Measurements from ENCODE around the gene TBC1D10A.

DNA sequence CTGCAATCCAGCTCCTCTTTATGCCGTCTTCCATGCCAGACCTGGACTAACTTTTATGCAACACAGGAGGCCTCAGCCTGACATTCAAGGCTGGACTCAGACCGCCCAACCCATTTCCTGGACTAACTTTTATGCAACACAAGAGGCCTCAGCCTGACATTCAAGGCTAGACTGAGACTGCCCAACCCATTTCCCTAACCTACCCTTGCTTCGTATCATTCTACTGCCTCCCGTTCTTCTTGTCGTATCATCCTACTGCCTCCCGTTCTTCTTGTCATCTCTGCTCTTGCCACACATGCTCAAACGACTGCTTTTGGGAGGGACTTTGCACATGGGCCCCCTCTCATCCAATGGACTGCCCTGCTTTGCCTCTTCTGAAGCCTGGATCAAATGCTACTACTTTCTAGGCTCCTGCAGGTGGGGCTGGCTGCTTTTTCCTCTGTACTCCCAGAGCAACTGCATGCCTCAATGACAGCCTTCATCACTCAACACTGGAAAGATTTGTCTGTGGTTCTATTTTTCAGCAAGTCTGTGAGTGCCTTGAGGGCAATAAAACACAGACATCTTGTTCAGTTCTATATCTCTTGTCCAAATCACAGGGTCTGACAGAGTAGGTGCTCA is 7.8 kb downstream of the TBC1D10A start:
- TF ChIP-seq, protein P1, sequence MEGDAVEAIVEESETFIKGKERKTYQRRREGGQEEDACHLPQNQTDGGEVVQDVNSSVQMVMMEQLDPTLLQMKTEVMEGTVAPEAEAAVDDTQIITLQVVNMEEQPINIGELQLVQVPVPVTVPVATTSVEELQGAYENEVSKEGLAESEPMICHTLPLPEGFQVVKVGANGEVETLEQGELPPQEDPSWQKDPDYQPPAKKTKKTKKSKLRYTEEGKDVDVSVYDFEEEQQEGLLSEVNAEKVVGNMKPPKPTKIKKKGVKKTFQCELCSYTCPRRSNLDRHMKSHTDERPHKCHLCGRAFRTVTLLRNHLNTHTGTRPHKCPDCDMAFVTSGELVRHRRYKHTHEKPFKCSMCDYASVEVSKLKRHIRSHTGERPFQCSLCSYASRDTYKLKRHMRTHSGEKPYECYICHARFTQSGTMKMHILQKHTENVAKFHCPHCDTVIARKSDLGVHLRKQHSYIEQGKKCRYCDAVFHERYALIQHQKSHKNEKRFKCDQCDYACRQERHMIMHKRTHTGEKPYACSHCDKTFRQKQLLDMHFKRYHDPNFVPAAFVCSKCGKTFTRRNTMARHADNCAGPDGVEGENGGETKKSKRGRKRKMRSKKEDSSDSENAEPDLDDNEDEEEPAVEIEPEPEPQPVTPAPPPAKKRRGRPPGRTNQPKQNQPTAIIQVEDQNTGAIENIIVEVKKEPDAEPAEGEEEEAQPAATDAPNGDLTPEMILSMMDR (IDR thresholded peaks at IDR 0.05), result no peak
- TF ChIP-seq CHD2 (IDR thresholded peaks at IDR 0.05; ENCODE audit: low read length, partially characterized antibody), result no peak
- TF ChIP-seq, protein P2, sequence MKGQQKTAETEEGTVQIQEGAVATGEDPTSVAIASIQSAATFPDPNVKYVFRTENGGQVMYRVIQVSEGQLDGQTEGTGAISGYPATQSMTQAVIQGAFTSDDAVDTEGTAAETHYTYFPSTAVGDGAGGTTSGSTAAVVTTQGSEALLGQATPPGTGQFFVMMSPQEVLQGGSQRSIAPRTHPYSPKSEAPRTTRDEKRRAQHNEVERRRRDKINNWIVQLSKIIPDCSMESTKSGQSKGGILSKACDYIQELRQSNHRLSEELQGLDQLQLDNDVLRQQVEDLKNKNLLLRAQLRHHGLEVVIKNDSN (IDR thresholded peaks at IDR 0.05; ENCODE audit: borderline replicate concordance, low read depth), result no peak
